Activated CD8-positive, alpha-beta memory T cell treated with anti-CD3 and anti-CD28 coated beads, Interleukin-2, amount 50 U/mL, for 24 hours (primary cell): ENCODE results near the gene PDE10A.

Experiments
- DNase-seq: peaks from one replicate; pipeline ENCODE4 v3.0.0-alpha.2; 2020; ENCODE audit errors: extremely low read depth

Gene PDE10A

DNA sequence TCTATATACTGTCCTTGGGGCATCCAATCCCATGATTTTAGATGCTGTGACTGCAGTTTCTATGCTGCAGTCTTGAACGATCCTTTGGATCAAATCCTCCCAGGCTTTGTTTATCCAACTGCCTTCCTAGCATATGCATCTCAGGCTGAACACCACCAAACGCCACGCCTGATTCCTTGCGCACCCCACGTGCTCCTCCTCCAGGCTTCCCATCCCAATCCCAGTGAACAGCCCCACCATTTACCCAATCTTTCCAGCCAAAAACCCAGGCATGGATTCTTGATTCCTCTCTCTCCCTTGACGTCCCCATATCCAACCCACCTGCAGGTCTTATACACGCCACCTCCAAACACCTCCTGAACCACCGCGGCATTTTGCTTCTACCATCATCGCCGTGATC, 7.8 kb downstream of the PDE10A start:
- no peak for DNase-seq

DNA sequence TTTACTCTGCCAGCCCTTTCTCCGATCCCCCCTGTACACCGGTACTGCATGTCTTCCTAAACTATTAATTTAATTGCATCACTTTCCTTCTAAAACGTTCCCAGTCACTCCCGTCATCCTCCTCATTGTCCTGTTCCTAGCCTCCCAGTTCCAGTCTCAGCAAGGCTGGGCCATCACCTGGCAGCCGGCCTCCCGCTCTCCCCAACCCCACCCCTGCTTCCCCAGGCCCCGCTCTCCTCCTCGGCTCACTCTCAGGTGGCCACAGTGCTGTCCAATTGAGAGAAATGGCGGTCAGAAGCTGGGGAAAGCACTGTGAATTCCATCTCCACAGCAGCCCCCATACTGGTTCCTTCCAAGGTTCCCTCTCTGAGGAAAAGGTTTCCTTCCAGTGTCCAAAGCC, 8.9 kb downstream of the PDE10A start:
- DNase-seq, result no peak

DNA sequence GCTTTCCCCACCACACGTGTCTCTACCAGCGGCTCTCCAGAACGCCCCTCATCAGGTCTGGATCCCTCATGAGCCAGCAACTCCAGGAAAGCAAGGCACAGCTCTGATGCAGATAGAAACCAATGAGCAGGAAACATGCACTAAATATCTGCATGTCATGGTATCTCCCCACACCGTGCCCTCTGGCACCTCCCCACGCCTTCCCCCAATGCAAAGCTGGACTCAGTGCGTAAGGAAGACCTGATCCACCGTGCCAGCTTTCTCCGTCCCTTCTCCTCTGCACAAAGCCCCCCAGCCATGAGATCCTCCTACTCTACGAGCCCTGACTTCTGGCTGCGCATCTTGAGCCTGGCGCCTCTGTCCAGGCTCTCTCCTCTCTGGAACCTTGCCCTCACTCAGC, 9.4 kb downstream of the PDE10A start:
- DNase-seq, result no peak

DNA sequence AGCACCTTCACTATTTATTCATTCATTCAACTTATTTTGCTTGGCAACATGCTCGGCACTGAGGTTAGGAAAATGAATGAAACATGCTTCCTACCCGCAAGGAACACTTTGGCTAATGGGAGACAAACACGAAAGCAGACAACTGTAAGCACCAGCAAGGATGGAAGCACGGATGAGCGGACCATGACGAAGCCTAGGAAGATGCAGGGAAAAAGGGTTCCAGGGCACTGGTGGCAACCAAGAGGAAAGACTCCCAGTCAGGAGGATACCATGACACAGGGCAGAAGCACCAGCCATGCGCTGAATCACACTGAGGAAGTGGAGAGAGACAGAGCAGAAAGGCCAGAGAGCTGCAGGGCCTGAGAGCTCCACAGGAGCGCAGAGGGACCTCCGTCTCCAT, 9.8 kb downstream of the PDE10A start:
- no peak for DNase-seq

DNA sequence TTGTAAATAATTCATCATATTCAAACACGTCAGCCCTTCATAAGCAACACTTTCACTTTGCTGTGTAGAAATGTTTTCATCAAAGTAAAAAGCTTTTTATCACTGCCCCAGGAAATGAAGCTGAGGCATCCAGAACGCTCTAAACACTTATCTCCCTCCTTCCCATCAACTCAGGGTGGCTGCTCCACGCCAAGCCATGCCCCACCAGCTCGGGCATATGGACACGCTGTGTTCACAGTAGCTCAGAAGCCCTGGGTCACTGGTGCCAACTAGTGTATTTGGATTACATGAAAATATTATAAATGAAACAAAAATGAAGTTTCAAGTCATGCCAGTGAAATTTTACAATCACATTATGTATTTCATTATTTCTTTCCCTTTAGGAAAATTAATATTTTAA, 10.3 kb downstream of the PDE10A start:
- DNase-seq, result no peak

DNA sequence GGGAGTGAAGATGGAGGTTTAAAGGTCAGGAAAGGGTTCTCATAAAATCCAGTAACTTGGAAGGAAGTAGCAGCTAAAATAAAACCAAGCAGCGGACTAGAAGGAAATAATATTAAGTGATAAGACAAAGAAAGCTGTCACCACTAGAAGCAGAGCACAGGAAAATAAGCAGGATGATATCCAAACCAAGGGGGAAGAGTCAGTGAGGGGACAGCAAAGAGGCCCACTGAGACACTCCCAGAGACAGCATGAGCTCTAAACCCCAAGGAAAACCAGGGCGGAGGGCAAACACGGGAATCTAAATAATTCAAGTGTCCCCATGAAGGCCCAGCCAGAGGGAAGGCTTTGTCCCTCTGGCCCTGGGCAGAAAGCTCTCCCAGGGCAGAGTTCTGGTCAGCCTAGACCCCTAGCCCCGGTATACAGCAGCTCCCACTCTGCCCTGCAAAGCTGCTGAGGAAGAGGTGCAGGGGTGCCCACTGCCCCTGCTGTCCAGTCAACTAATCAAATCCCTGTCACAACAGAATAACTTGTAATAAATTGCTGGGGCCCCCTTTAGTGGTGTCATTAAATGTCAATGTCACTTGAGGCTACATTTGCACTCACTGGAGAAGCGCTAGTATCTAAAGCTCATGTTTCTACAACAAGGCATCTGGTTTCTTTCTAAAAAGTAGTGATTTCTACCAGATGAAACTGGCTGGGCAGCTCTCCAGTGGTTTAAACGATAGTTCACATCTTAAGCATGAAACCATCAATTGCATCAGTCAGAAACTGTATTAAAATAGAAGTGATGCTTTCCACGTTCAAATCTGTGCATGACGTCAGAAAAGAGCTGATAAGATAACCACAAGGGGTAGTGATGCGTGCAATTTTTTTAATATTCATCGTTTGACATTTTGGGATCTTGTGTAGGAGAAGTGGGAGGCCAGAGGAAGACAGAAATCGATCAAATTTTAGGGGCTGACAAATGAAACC, 13.6 kb downstream of the PDE10A start:
- DNase-seq, result no peak

DNA sequence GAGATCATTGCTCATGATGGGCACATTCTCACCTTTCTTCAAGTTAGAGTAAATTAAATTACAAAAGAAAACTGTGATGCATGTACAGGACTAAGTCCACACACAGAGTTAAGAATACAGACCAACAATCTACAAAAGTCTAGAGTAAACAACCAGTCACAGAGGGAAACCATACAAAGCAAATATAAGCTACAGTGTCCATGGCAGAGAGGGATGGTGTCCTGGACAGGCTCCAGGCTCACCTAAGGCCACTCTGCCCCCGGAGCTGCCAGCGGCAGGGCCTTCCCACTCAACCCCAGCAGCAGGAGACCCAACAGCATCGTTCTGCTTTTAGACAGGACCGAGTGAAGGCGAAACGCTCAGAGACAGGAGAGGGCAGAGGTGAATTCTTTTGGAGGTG, 16.0 kb downstream of the PDE10A start:
- DNase-seq, result no peak

DNA sequence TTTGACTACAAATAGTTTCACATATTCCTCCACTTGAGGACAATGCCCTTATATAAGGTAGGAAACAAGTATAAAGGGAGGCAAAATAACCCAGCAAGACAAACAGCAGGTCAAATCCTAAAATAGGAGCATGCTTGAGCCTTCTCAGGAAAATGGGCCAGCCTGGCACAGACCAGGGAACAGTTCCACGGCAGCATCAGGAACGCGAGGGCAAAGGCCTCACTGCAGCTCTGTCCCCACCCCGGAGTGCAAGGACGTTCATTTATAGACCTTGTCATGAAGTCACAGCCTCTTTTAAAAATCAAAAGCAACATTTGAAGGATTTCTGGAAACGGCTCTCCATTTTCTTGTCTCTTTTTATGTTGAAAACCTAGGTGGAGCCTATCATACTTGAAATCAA, 17.1 kb downstream of the PDE10A start:
- no peak for DNase-seq

DNA sequence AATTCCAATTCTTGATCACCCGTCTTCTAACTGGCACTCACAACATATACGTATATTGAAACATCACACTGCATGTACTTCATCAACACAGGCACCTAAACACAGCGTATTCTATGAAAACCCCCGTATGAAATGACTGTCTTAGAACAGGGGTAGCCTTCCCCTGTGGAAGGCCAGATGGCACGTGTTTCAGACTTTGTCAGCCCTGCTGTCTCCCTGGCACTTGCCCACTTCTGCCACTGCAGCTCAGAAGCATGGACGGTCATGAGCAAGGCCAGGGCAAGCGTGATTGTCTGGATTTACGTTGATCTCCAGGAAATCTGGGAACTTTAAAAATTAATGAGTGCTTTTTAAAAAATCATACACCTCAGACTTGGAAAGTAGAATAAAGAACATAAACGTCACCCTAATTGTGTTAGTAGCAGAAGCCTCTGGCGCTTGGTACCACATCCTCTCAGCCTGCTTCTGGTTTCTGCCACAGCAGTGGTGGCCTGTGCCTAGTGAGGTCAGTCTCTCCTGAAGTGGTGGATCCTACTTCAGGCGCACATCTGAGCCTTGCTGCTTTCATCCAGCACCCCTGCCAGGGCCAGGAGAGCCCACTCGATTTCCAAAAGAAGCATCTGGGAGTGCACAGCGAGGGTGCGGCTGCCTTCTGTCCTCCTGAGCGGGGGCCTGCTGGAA, 18.3 kb downstream of the PDE10A start:
- no peak for DNase-seq

DNA sequence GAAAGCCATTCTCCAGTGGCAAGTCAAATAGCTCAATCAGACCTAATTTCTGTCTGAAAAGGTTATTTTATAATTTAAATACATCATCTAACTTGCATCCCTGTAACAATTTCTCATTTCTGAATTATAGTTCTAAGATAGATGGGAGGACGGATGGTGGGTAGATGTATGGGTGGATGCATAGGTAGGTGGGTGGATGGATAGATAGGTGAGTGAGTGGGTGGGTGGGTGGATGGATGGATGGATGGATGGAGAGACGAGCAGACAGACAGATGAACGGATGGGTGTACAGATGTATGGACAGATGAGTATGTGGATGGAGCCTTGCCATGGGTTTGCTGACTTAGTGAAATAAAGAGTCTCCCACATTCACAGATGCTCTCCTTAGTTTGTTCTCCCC, 20.0 kb downstream of the PDE10A start:
- DNase-seq, result no peak

DNA sequence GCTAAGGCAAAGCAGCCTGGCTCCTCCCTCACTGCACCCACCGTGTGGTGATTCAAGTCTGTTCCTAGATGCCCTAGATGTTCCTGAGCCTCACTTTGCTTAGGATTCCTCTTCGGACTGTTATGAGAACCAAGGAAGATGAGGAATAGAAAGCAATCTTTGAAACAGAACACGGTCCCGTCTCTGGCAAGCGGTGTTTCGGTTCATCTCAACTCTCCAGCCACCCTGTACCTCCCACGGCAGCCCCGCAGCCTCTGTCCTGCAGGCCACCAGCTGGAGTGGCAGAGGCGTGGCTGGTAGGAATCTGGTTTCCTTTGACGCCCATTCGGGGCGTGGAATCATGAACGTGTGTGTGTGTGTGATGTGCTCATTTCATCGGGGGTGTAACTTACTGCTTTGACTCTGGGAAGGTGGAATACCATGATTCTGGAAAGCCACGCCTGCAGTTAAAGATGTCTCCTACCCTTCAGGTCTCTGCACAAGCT, 21.3 kb downstream of the PDE10A start:
- DNase-seq, result no peak

DNA sequence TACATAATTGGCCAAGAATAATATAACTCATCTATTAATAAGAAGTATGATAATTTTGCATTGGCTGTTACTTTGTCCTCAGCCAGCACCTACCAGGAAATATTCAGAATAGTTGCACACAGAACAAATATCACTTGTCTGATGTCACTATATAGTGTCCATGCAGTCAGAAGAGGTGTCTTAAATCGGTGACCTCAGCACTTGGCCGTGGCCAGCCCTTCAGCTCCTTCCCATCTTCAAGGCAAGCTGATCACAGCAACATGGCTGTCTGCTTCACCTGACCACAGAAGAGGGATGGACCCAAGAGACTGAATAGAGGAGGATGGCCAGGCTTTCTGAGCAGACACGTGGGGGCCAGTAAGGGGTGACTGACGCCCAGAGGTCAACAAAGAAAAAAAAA, 22.2 kb downstream of the PDE10A start:
- DNase-seq, result no peak

DNA sequence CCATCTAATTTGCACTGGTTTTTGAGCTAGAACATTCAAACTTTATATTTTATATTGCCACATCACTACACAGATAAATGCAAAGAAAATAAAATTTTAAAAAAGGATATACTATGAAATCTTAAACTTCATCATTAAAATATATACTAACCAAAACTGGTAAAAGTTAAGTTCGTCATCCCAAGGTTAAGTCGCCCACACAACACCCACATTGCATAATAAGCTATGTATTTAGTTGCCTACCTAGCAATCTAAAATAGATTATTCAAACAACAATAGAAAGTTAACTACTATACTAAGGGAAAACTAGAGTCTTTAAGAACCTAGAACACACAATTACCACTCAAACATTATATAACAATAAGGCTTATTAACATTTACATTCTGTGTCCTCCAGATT, 24.5 kb downstream of the PDE10A start:
- no peak for DNase-seq

DNA sequence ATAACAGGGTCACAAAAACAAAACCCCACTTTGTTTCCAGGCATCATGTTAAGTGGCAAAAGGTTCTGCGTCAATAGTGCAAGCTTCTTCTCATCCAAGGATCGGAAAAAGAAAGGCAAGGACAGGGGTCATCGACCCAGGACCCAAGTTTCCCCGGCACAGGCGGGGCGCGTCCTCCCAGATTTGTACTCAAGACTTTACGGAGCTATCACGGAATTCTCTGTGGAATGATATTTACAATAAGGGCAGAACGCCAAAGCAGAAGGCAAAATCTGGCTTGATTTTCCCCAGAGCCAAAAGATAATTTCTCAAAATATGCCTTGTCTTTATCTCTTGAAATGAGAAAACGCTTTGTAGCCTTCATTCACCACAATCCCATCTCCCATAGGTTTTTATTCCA, 25.5 kb downstream of the PDE10A start:
- no peak for DNase-seq

DNA sequence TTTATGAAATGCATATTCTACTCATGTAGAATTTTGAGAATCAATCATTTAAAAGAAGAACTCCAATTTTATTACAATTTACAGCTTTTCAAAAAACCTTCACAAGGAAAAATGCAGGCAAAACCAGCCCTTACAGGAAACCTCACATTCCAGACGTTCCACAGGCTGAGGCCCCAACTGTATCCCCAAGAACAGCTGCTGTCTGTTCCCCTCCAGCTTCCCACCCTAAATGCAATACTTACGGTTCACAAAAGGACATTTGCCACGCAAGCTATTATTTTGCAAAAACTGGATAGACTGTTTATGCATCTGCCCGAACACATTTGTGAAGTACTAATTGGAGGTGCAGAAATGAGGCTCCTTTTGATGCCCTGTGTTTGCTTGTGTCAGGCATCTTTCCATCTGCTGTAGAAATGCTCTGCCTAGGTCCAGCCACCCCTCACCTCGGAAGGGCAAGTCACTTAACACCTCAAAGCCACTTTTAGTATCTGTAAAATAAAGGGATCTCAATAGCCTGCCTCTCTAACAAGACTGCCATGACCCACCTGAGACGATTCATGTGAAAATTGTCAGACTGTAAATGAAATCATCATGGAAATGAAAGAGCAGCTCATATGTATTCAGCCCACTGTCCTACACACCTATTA, 26.5 kb downstream of the PDE10A start:
- no peak for DNase-seq

DNA sequence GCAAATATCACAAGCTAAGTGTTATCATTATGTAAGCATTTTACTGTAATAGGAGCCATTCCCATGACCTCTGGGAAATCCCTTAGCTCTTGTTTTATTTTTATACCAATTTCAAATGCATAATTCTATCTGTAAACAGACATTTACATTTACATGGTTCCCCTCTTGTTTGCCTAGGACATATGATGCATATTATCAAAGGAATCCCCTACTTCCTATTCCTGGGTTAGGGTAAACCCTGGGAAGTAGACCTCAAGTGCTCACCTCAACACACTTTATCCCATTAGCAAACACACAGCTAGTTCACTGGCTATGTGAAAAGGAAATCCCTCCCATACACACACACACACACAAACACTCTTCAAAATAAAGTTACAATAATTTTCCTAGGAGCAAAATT, 27.1 kb downstream of the PDE10A start:
- DNase-seq, result no peak

DNA sequence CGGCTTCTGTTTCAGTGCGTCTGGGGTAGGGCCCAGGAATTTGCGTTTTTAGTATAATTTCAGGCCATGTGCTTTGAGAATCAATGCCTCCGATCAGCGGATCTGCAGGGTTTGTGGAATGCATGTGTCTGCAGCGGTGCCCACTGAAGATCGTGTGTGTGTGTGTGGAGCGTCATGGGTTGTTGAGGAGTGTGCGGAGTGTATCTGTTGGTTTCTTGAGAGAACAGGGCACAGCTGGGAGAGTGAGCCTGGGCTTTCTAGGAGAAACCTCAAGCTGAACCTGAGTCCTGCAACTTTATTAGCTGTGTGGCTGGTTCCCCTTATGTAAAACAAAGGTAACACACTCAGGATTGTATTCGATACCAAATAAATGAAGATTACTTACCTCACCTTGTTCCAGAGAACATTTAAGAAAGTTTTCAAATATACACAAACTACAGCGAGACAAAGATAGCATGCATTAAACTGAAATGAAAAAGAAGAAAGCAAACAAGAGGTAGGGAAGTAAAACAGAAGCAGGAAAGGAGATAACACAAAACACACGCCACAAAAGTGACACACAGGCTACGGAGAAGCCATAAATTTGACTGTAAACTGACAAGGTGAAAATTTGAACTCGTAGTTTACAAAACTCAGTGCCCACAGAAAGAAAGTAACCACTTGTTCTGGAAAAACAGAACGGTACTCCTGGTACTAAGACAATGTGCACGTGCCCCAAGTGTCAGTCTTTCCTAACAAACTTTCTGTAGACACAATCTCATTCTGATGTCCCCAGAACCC, 28.8 kb downstream of the PDE10A start:
- DNase-seq, result no peak

DNA sequence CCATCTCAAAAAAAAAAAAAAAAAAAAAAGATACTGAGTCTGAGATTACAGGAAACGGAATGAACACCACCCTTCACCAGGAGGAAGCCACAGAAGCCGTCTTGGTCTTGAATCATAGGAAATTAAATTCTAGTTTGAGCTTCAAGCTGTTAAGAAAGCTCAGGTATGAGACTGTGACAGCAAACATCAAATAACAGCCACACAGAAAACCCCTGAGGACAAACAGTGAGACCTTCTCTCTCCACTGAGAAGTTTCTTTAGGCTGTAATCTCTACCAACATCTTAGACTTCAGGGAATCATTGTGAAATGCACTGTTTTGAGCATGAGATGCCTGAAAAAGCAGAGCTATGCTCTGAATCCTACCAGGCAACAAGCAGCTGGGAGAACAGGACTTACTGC, 30.8 kb downstream of the PDE10A start:
- no peak for DNase-seq

DNA sequence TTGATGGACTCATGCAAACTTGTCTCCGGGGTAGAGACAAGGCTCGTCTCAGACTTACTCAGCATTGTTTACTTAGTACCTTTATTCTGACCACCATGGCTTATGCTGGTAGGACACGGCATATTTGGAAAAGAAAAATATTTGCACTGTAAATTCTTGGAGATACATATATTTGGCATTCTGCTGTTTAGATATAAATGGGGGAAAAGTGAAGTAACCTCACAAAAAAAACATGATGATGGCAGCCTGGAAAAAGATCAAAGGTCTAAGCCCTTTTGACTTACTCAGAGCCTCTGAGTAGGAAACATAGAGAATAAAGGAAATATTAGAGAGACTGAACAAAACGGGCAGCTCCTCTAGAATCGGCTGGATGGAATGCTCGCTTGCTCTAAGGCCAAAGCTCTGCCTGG, 32.5 kb downstream of the PDE10A start:
- no peak for DNase-seq

DNA sequence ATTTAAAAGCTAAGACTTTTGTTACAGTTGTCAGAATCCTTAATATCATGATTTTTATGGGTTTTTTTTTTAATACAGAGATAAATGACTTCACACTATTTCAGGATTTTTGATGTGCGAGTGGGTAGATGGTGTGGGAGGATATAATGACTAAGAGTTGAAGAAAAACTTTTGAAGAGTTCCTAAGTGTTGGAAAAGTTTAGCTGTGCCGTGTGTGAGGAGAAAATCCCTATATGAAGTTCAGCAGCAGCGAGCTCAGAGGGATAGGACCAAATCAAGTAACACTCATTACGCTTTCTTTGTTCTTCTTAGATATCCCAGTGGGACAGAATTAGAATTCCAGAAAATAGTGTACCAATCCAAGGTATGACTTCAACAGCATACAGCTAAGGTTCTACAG, 34.1 kb downstream of the PDE10A start:
- DNase-seq, result no peak

DNA sequence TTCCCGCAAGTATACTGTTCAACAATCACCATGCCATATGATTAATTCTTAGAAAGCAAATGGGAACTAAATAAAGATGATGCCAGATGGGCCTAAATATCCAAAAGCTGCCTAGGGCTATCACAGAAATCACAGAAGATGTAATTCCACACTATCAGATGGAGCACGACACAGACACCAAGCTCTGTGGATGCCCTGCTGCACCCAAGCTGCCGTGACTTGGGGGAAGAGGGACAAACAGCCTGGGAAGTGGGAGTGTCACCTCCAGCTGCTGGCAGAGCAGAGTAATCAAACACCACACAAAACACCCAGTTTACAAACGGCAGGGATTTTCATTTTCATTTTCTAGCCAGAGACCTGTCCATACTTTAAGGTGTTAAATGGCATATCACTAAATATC, 35.7 kb downstream of the PDE10A start:
- DNase-seq, result no peak

DNA sequence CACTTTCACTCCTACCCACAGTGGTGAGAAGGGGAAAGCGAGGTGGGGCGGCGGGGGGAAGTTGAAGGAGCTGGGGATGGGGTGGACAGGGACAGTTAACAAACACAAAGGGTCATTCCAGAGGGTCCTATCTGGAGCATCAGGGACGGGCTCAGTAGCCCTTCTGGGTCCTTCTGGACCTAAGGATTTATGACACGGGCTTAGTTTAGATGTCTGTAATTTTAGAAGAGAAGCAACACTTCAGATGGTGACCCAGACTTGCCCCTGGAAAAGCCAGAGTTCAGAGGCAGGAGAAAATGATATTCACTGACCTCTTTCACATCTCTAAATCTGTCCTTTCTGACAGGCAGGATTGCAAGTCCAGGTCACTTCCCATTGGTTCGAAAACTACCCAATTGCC, 36.3 kb downstream of the PDE10A start:
- DNase-seq, result no peak
